ENCODE results near the gene FAM8A1. TPM values are rescaled to one million over a fixed set of nuclear protein-coding genes. Genes with fewer than 3 reads are reported as not detected.
"Not testable (repeated sequence)": the region's sequence is repeated elsewhere in the genome, so short reads cannot be mapped to it uniquely, and the experiment has no call there.

The FAM8A1 gene
- total RNA-seq, result 42.0 TPM

GRCh38 chr6:17599877-17600526, at the start of gene FAM8A1:
Gene FAM8A1, plus strand, starts transcription at chr6:17600302. Its CDS starts 108 bp downstream, at chr6:17600410.
- DNase-seq (ENCODE audit: low spot score) (peak; percentile 98), ATAC-seq (peak; percentile 92)

- ATAC-seq (no peak), DNase-seq (ENCODE audit: low spot score) (no peak)
Observed at GRCh38 chr6:17551383-17551958, 48.6 kb upstream of the FAM8A1 start.

GRCh38 chr6:17552861-17553260, 47.2 kb upstream of the FAM8A1 start:
- no peak for ATAC-seq
- DNase-seq (ENCODE audit: low spot score), result no peak

- DNase-seq (ENCODE audit: low spot score) (no peak), ATAC-seq (no peak)
Observed at GRCh38 chr6:17556014-17556413, 44.1 kb upstream of the FAM8A1 start.

GRCh38 chr6:17562636-17563035, 37.5 kb upstream of the FAM8A1 start:
- no peak for DNase-seq (ENCODE audit: low spot score)
- no peak for ATAC-seq

- DNase-seq (ENCODE audit: low spot score), result no peak
Observed at GRCh38 chr6:17565399-17565798, 34.7 kb upstream of the FAM8A1 start.

GRCh38 chr6:17574866-17575560, 25.1 kb upstream of the FAM8A1 start:
- peak; percentile 56 for ATAC-seq

More at GRCh38 chr6:17565399-17565798, 34.7 kb upstream of the FAM8A1 start:
- ATAC-seq, result no peak

GRCh38 chr6:17577059-17577458, 23.0 kb upstream of the FAM8A1 start:
- ATAC-seq (no peak), DNase-seq (ENCODE audit: low spot score) (no peak)

More at GRCh38 chr6:17574866-17575560, 25.1 kb upstream of the FAM8A1 start:
- DNase-seq (ENCODE audit: low spot score), result no peak

GRCh38 chr6:17580518-17581048, 19.5 kb upstream of the FAM8A1 start:
- DNase-seq (ENCODE audit: low spot score), result no peak
- ATAC-seq, result peak; percentile 71

- not testable (repeated sequence) for DNase-seq (ENCODE audit: low spot score); ATAC-seq
Observed at GRCh38 chr6:17581282-17581681, 18.8 kb upstream of the FAM8A1 start.

GRCh38 chr6:17583811-17584210, 16.3 kb upstream of the FAM8A1 start:
- peak; percentile 14 for ATAC-seq
- no peak for DNase-seq (ENCODE audit: low spot score)

GRCh38 chr6:17584241-17584803, 15.8 kb upstream of the FAM8A1 start:
- DNase-seq (ENCODE audit: low spot score) (no peak), ATAC-seq (peak; percentile 90)

- ATAC-seq, result peak; percentile 63
- no peak for DNase-seq (ENCODE audit: low spot score)
Observed at GRCh38 chr6:17585766-17586490, 14.2 kb upstream of the FAM8A1 start.

- DNase-seq (ENCODE audit: low spot score); ATAC-seq: not testable (repeated sequence)
Observed at GRCh38 chr6:17586623-17587022, 13.5 kb upstream of the FAM8A1 start.

GRCh38 chr6:17588011-17588410, 12.1 kb upstream of the FAM8A1 start:
- DNase-seq (ENCODE audit: low spot score) (no peak), ATAC-seq (no peak)

GRCh38 chr6:17589406-17590096, 10.6 kb upstream of the FAM8A1 start:
- no peak for DNase-seq (ENCODE audit: low spot score)
- ATAC-seq, result no peak

- DNase-seq (ENCODE audit: low spot score) (no peak), ATAC-seq (no peak)
Observed at GRCh38 chr6:17591287-17591686, 8.8 kb upstream of the FAM8A1 start.

- ATAC-seq (no peak), DNase-seq (ENCODE audit: low spot score) (no peak)
Observed at GRCh38 chr6:17593246-17593645, 6.9 kb upstream of the FAM8A1 start.

- DNase-seq (ENCODE audit: low spot score) (no peak), ATAC-seq (no peak)
Observed at GRCh38 chr6:17596085-17596484, 4.0 kb upstream of the FAM8A1 start.

Data from left lobe of liver (tissue), 2 donors.